Glutamatergic neuron (in vitro differentiated cells): ENCODE data around the gene SERPINE3. TPM values are rescaled to one million over a fixed set of nuclear protein-coding genes. Genes with fewer than 3 reads are reported as not detected.

ENCODE experiments used
- DNase-seq: peaks from one replicate; pipeline ENCODE4 v3.0.0; 2022
- H3K27ac Mint-ChIP-seq: one replicate; pipeline ENCODE4 v1.8.0; 2020; ENCODE audit warnings: mild to moderate bottlenecking, mixed read lengths, inconsistent platforms; ENCODE audit not compliant: unreplicated experiment
- H3K27me3 Mint-ChIP-seq: one replicate; pipeline ENCODE4 v1.8.0; 2020; ENCODE audit warnings: mild to moderate bottlenecking, moderate library complexity, mixed read lengths, inconsistent platforms; ENCODE audit not compliant: unreplicated experiment
- H3K36me3 Mint-ChIP-seq: one replicate; pipeline ENCODE4 v1.8.0; 2020; ENCODE audit warnings: mild to moderate bottlenecking, mixed read lengths, inconsistent platforms; ENCODE audit not compliant: unreplicated experiment
- H3K4me1 Mint-ChIP-seq: one replicate; pipeline ENCODE4 v1.8.0; 2020; ENCODE audit warnings: mild to moderate bottlenecking, low read depth, mixed read lengths, inconsistent platforms; ENCODE audit not compliant: unreplicated experiment
- H3K4me3 Mint-ChIP-seq: one replicate; pipeline ENCODE4 v1.8.0; 2020; ENCODE audit warnings: mild to moderate bottlenecking, mixed read lengths, inconsistent platforms; ENCODE audit not compliant: unreplicated experiment
- H3K9me3 Mint-ChIP-seq: one replicate; pipeline ENCODE4 v1.8.0; 2020; ENCODE audit warnings: mild to moderate bottlenecking, moderate library complexity, mixed read lengths, inconsistent platforms; ENCODE audit not compliant: unreplicated experiment
- total RNA-seq: library from RNA; stranded (reverse); fragmentation: NEBNext Ultra II Directional; extraction: Animal tissue kit (Norgen Biotek cat#: 25700); gene quantifications from one replicate; pipeline ENCODE4 v1.2.1, GENCODE V29; 2021; ENCODE audit not compliant: unreplicated experiment
- TF ChIP-seq, protein P1 (sequence below): fragments of 200-600 bp; sonication (generic); IDR thresholded peaks from one replicate; pipeline ENCODE4 v1.5.0; 2021; ENCODE audit not compliant: partially characterized antibody, unreplicated experiment

SERPINE3 gene
- total RNA-seq, 1 donor from 2014 or later = not detected

DNA sequence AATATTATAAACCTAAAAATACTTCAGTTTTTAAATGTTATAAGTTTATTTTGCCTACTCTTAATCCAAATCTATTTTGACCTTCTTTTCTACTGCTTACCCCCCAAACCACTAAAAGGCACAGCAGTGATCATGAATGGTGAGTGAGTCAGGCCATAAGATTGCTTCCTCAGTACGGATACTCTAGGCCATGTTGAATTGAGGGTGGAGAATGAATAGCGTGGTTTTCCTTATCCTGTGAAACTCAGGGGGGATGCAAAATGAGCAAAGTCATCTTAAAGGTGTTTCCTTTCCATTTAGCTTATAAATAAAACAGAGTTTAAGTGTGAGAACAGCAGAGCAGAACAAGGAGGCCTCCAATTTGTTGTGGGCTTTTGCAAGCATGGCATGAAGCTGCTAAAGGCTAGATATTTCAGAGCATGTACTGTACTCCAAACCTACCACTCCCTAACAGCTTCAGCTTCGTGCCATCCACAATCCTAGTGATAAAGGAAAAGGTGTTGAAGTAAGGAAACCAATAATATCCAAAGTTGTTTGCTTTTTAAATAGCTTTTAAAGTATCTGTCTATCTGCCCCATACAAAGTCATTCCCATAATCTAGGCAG is 25.0 kb downstream of the SERPINE3 start:
- H3K27ac Mint-ChIP-seq = no peak overlapping the region

DNA sequence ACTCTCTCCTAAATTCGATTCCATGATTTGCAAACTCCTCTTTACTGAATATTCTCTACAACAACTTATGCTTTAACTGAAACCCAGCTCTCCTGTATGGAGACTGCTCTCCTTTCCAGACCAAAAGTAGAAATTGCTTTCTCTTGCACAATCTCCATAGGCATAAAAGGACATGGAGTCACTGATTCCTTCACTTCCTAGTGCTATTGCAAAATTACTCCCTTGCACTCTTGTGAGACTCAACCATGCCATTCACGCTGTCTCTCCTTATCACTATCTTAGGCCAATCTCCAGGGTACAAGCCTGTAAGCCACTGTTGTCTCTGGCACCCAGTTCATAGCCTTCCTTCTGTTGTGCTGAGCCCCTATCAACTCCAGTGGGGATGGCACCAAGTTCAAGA is 30.6 kb downstream of the SERPINE3 start:
- DNase-seq = no peak
- Mint-ChIP-seq H3K36me3 (peaks cover 3% of the 10 kb centered on the region), H3K4me3 (no peak overlapping the region), H3K27me3 (no peaks in the 10 kb centered on the region), H3K27ac (no peak overlapping the region), H3K9me3 (no peaks in the 10 kb centered on the region), H3K4me1 (no peaks in the 10 kb centered on the region)
- TF ChIP-seq, protein P1, sequence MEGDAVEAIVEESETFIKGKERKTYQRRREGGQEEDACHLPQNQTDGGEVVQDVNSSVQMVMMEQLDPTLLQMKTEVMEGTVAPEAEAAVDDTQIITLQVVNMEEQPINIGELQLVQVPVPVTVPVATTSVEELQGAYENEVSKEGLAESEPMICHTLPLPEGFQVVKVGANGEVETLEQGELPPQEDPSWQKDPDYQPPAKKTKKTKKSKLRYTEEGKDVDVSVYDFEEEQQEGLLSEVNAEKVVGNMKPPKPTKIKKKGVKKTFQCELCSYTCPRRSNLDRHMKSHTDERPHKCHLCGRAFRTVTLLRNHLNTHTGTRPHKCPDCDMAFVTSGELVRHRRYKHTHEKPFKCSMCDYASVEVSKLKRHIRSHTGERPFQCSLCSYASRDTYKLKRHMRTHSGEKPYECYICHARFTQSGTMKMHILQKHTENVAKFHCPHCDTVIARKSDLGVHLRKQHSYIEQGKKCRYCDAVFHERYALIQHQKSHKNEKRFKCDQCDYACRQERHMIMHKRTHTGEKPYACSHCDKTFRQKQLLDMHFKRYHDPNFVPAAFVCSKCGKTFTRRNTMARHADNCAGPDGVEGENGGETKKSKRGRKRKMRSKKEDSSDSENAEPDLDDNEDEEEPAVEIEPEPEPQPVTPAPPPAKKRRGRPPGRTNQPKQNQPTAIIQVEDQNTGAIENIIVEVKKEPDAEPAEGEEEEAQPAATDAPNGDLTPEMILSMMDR = no peak

More for the DNA sequence above, 25.0 kb downstream of the SERPINE3 start:
- peaks cover 4% of the 10 kb centered on the region for H3K4me1 Mint-ChIP-seq
- TF ChIP-seq, protein P1 = no peak
- DNase-seq = no peak
- H3K9me3 Mint-ChIP-seq = no peaks in the 10 kb centered on the region
- no peaks in the 10 kb centered on the region for H3K36me3 Mint-ChIP-seq
- no peaks in the 10 kb centered on the region for H3K27me3 Mint-ChIP-seq
- no peak overlapping the region for H3K4me3 Mint-ChIP-seq

DNA sequence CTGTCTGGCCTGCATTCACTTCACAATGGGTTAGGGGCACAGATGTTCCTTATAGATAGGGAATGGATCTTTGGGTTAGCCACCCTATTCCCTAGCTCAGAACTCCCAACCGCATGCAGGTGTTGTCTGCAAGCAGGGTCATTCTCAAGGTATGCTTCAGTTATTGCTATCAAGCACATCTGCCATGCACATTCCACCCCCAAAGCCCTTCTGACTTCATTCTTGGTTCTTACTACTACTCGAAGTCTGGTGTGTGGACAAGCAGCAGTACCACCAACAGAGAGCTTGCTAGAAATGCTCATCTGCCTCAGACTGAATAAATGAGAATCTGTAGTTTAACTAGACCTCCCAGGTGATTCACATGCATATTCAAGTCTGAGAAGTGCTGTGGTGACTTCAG is 31.3 kb downstream of the SERPINE3 start:
- no peak for DNase-seq
- Mint-ChIP-seq H3K27me3 (no peaks in the 10 kb centered on the region), H3K27ac (no peak overlapping the region), H3K4me1 (no peaks in the 10 kb centered on the region), H3K36me3 (peaks cover 3% of the 10 kb centered on the region), H3K4me3 (no peak overlapping the region), H3K9me3 (no peaks in the 10 kb centered on the region)
- TF ChIP-seq, protein P1 = no peak

DNA sequence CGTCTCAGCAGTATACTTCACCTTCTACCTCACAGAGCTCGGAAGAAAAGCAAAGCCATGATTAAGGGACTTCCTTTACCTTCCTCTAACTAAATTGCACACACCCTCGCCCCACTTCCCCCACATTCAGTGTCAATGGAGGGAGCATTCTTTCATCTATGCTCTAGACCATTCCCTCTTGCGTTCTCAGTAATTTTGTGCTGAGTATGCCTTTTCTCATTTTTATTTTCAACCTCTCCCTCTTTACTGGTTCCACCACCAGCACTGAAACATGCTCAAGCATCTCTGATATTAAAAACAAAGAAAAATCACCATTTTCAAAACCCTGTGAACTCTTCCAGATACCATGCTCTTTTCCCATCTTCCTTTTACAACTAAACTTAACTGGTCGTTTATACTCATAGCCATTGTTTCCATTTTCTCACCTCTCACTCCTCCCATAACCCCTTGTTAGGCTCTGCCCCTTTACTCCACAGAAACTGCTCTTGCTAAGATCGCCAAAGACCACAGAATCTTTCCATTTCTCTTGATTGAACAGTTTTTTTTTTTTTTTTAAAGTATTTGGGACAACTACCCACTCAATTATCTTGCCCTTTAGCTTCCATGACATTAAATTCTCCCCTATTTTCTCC is 32.4 kb downstream of the SERPINE3 start:
- Mint-ChIP-seq H3K4me3 (no peak overlapping the region), H3K4me1 (no peaks in the 10 kb centered on the region), H3K9me3 (no peaks in the 10 kb centered on the region), H3K27me3 (no peaks in the 10 kb centered on the region), H3K27ac (no peak overlapping the region), H3K36me3 (peaks cover 3% of the 10 kb centered on the region)
- DNase-seq = no peak
- TF ChIP-seq, protein P1 = no peak

DNA sequence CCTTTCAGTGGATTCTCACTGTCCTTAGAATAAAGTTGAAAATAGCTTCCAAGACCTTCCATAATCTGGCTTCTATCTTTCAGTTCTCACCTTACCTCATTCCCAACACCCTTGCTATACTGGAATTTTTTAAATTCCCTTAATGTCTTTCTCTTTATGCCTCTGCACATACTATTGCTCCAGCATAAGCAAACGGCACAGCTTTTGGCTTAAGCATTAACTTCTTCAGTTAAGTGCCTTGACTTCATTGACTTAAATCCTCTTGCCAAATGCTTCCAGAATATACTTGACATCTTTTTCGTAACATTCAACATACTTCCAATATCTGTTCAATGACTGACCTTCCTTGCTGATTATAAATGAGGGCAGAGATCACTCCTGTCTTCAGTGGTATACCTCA is 34.0 kb downstream of the SERPINE3 start:
- no peak for DNase-seq
- Mint-ChIP-seq H3K9me3 (no peaks in the 10 kb centered on the region), H3K4me1 (no peaks in the 10 kb centered on the region), H3K27me3 (no peaks in the 10 kb centered on the region), H3K4me3 (no peak overlapping the region), H3K27ac (no peak overlapping the region), H3K36me3 (peaks cover 3% of the 10 kb centered on the region)
- TF ChIP-seq, protein P1 = no peak
